ENCODE measurements around the gene LASP1.

DNA sequence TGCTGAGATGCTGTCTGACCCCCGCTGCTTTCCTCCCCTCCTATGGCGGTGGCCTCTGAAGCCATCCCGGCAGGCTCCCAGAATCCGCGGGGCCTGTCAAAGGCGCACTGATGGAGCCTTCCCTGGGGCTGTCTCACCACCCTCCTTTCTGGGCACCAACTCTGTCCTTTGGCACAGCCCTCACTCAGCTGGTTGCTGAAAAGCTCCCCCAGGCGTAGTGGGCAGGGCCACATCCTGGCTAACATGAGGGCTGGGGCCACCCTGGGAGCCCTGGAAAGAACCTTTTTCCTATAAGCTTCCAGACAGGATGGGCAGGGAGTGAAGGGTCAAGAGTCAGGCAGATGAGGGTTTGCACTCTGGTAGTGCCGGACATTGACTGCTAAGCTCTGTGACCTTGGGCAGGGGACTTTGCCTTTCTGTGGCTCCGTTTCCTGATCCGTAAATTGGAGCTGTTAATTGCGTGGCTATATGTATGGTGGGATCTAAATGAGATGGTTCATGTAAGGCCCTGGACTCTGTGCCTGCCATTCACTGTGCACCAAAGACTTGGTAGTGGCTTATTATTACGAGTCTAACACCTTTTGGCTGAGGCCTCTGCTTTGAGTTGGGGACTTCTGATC, 27.9 kb downstream of the LASP1 start:
- TF ChIP-seq, protein P1, sequence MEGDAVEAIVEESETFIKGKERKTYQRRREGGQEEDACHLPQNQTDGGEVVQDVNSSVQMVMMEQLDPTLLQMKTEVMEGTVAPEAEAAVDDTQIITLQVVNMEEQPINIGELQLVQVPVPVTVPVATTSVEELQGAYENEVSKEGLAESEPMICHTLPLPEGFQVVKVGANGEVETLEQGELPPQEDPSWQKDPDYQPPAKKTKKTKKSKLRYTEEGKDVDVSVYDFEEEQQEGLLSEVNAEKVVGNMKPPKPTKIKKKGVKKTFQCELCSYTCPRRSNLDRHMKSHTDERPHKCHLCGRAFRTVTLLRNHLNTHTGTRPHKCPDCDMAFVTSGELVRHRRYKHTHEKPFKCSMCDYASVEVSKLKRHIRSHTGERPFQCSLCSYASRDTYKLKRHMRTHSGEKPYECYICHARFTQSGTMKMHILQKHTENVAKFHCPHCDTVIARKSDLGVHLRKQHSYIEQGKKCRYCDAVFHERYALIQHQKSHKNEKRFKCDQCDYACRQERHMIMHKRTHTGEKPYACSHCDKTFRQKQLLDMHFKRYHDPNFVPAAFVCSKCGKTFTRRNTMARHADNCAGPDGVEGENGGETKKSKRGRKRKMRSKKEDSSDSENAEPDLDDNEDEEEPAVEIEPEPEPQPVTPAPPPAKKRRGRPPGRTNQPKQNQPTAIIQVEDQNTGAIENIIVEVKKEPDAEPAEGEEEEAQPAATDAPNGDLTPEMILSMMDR (optimal IDR thresholded peaks at IDR 0.05 in 1 of 3, IDR thresholded peaks at IDR 0.05 in 1 of 3, conservative IDR thresholded peaks at IDR 0.05 in 1 of 3; ENCODE audit: extremely low read depth in 1 of 3, insufficient read depth in 2 of 3, low read length in 3 of 3), result no peak
- TF ChIP-seq EZH2 (IDR thresholded peaks at IDR 0.05; ENCODE audit: low read length), result no peak

Measured in keratinocyte (primary cell).